H1 (cell line): ENCODE results near the gene FBN1. TPM values are rescaled to one million over a fixed set of nuclear protein-coding genes. Genes with fewer than 3 reads are reported as not detected.

ENCODE experiments used
- CHD7 ChIP-seq: fragments of 300-600 bp; sonication (generic); IDR thresholded peaks from 2 replicates; pipeline ENCODE4 v1.7.1; 2012; ENCODE audit warnings: low read length, moderate library complexity, mild to moderate bottlenecking, inconsistent platforms; ENCODE audit not compliant: insufficient replicate concordance
- CTBP2 ChIP-seq: IDR thresholded peaks from 2 replicates; pipeline ENCODE4 v1.7.0; 2011; ENCODE audit warnings: borderline replicate concordance, mild to moderate bottlenecking, moderate library complexity, mixed read lengths, low read length; ENCODE audit not compliant: insufficient read depth, insufficient read length
- EGR1 ChIP-seq: IDR thresholded peaks from 2 replicates; pipeline ENCODE4 v1.6.1; 2011; ENCODE audit warnings: low read depth, low read length, borderline replicate concordance
- SP1 ChIP-seq: IDR thresholded peaks from 2 replicates; pipeline ENCODE4 v1.6.1; 2011; ENCODE audit warnings: low read depth, low read length
- polyA plus RNA-seq, 7 experiments: library from polyadenylated mRNA; depleted of rRNA in 3 of 7; stranded (reverse) in 5 of 7; unstranded in 2 of 7; fragments of >200 nt in 5 of 7; fragments of 200-250 nt in 2 of 7; gene quantifications; 1 replicate in 5 of 7; 2 replicates in 1 of 7; 4 replicates in 1 of 7; pipeline versions ENCODE4 v1.2.1 to v1.2.3, GENCODE V29; 2011 to 2013; ENCODE audit warnings: missing spikeins in 2 of 7, mixed read lengths in 2 of 7
- total RNA-seq: library from RNA; stranded (reverse); fragmentation: NEBNext Ultra II Directional; extraction: Animal tissue kit (Norgen Biotek cat#: 25700); gene quantifications from 2 replicates; pipeline ENCODE4 v1.2.1, GENCODE V29; 2021

FBN1 gene
- total and polyA plus RNA-seq, 2 of the 8 experiments (the other 6 are each of a cell fraction or from before 2014, with no cell fraction given), result 3.0 to 4.0 TPM

- TF ChIP-seq CHD7 (no peak), CTBP2 (no peak), EGR1 (no peak), SP1 (no peak)
Measured at GRCh38 chr15:48363474-48363873, 282.0 kb downstream of the FBN1 start (continued).
